Stimulated activated naive B cell treated with anti-CD40 and anti-IgM and Interleukin-4, amounts not matched to agents 10 μg/mL and 1 μg/mL and 100 μg/mL, for 72 hours (primary cell): ENCODE results near the gene CDK5RAP2.
"Not testable (repeated sequence)": the region's sequence is repeated elsewhere in the genome, so short reads cannot be mapped to it uniquely, and the experiment has no call there.

ENCODE experiments used
- ATAC-seq, 2 donors: fragments of 150-1000 bp; cut with Tn5 transposase; replicated peaks; 2 replicates each; pipeline ENCODE4 v1.10.0; 2021; ENCODE audit warnings: moderate library complexity in 1 of 2
- DNase-seq: peaks from one replicate; pipeline ENCODE4 v3.0.0; 2021
- H3K27ac Mint-ChIP-seq: one replicate; pipeline ENCODE4 v1.8.0; 2022; ENCODE audit warnings: mild to moderate bottlenecking, mixed read lengths
- H3K27me3 Mint-ChIP-seq, 2 donors: one replicate each; pipeline ENCODE4 v1.8.0; 2022; ENCODE audit warnings: mixed read lengths in 2 of 2
- H3K36me3 Mint-ChIP-seq, 2 donors: one replicate each; pipeline ENCODE4 v1.8.0; 2022; ENCODE audit warnings: mixed read lengths in 2 of 2, mild to moderate bottlenecking in 1 of 2
- H3K4me1 Mint-ChIP-seq, 2 donors: one replicate each; pipeline ENCODE4 v1.8.0; 2022; ENCODE audit warnings: mixed read lengths in 2 of 2, mild to moderate bottlenecking in 1 of 2
- H3K4me3 Mint-ChIP-seq, 2 donors: one replicate each; pipeline ENCODE4 v1.8.0; 2022; ENCODE audit warnings: mild to moderate bottlenecking in 2 of 2, mixed read lengths in 2 of 2, moderate library complexity in 1 of 2
- H3K9me3 Mint-ChIP-seq, 2 donors: one replicate each; pipeline ENCODE4 v1.8.0; 2022; ENCODE audit warnings: mixed read lengths in 2 of 2, mild to moderate bottlenecking in 1 of 2

CDK5RAP2 gene

GRCh38 chr9:120545701-120546550 is 34.0 kb downstream of the CDK5RAP2 start:
- H3K4me1 Mint-ChIP-seq: peaks cover 0 to 4% of the 10 kb centered on the region in 2 donors
- no peaks in the 10 kb centered on the region for H3K27me3 Mint-ChIP-seq
- H3K9me3 Mint-ChIP-seq: no peaks in the 10 kb centered on the region
- H3K36me3 Mint-ChIP-seq: peaks cover 30 to 52% of the 10 kb centered on the region in 2 donors
- H3K27ac Mint-ChIP-seq: no peak overlapping the region
- no peak for ATAC-seq
- DNase-seq: no peak
- no peak overlapping the region for H3K4me3 Mint-ChIP-seq

GRCh38 chr9:120544441-120544840 is 35.5 kb downstream of the CDK5RAP2 start:
- Mint-ChIP-seq H3K36me3 (peaks cover 32 to 51% of the 10 kb centered on the region in 2 donors), H3K27ac (no peak overlapping the region), H3K4me1 (peaks cover 0 to 4% of the 10 kb centered on the region in 2 donors), H3K4me3 (no peak overlapping the region), H3K27me3 (no peaks in the 10 kb centered on the region), H3K9me3 (no peaks in the 10 kb centered on the region)
- DNase-seq: no peak
- ATAC-seq: no peak

GRCh38 chr9:120542701-120543490 is 37.1 kb downstream of the CDK5RAP2 start:
- ATAC-seq: no peak

GRCh38 chr9:120541921-120542320 is 38.0 kb downstream of the CDK5RAP2 start:
- DNase-seq (no peak), ATAC-seq (no peak)
- peaks cover 0 to 4% of the 10 kb centered on the region in 2 donors for H3K4me1 Mint-ChIP-seq
- no peak overlapping the region for H3K4me3 Mint-ChIP-seq
- no peak overlapping the region for H3K27ac Mint-ChIP-seq
- no peaks in the 10 kb centered on the region for H3K27me3 Mint-ChIP-seq
- H3K9me3 Mint-ChIP-seq: no peaks in the 10 kb centered on the region
- H3K36me3 Mint-ChIP-seq: peaks cover 35 to 54% of the 10 kb centered on the region in 2 donors

More at GRCh38 chr9:120542701-120543490, 37.1 kb downstream of the CDK5RAP2 start:
- Mint-ChIP-seq H3K27ac (peak overlapping the region; percentile 5), H3K36me3 (peaks cover 31 to 52% of the 10 kb centered on the region in 2 donors), H3K4me1 (peaks cover 0 to 4% of the 10 kb centered on the region in 2 donors), H3K4me3 (no peak overlapping the region), H3K9me3 (no peaks in the 10 kb centered on the region), H3K27me3 (no peaks in the 10 kb centered on the region)
- DNase-seq: no peak

GRCh38 chr9:120539951-120540350 is 40.0 kb downstream of the CDK5RAP2 start:
- H3K27ac Mint-ChIP-seq: no peak overlapping the region
- H3K36me3 Mint-ChIP-seq: peaks cover 46 to 58% of the 10 kb centered on the region in 2 donors
- peaks cover 0 to 4% of the 10 kb centered on the region in 2 donors for H3K4me1 Mint-ChIP-seq
- no peaks in the 10 kb centered on the region for H3K27me3 Mint-ChIP-seq
- H3K4me3 Mint-ChIP-seq: no peak overlapping the region
- H3K9me3 Mint-ChIP-seq: no peaks in the 10 kb centered on the region
- DNase-seq (no peak), ATAC-seq (no peak)

- Mint-ChIP-seq H3K27me3 (no peaks in the 10 kb centered on the region), H3K4me1 (no peaks in the 10 kb centered on the region), H3K27ac (no peak overlapping the region), H3K36me3 (peaks cover 46 to 58% of the 10 kb centered on the region in 2 donors), H3K4me3 (no peak overlapping the region), H3K9me3 (no peaks in the 10 kb centered on the region)
- ATAC-seq (no peak), DNase-seq (no peak)
Observed at GRCh38 chr9:120538339-120538738, 41.6 kb downstream of the CDK5RAP2 start.

GRCh38 chr9:120536949-120537640 is 42.9 kb downstream of the CDK5RAP2 start:
- DNase-seq (no peak), ATAC-seq (no peak)
- Mint-ChIP-seq H3K4me3 (no peak overlapping the region), H3K27me3 (no peaks in the 10 kb centered on the region), H3K36me3 (peaks cover 49 to 63% of the 10 kb centered on the region in 2 donors), H3K9me3 (no peaks in the 10 kb centered on the region), H3K27ac (no peak overlapping the region), H3K4me1 (no peaks in the 10 kb centered on the region)

- H3K27ac Mint-ChIP-seq: no peak overlapping the region
- H3K36me3 Mint-ChIP-seq: peaks cover 54 to 68% of the 10 kb centered on the region in 2 donors
- DNase-seq (no peak), ATAC-seq (no peak)
- no peaks in the 10 kb centered on the region for H3K27me3 Mint-ChIP-seq
- H3K4me3 Mint-ChIP-seq: no peak overlapping the region
- no peaks in the 10 kb centered on the region for H3K4me1 Mint-ChIP-seq
- peaks cover 2% of the 10 kb centered on the region in 2 donors for H3K9me3 Mint-ChIP-seq
Observed at GRCh38 chr9:120536094-120536493, 43.9 kb downstream of the CDK5RAP2 start.

- Mint-ChIP-seq H3K36me3 (peaks cover 60 to 77% of the 10 kb centered on the region in 2 donors), H3K4me3 (no peak overlapping the region), H3K27ac (no peak overlapping the region), H3K27me3 (no peaks in the 10 kb centered on the region), H3K9me3 (peaks cover 4% of the 10 kb centered on the region in 2 donors), H3K4me1 (no peaks in the 10 kb centered on the region)
- DNase-seq (no peak), ATAC-seq (no peak)
Observed at GRCh38 chr9:120534266-120534665, 45.7 kb downstream of the CDK5RAP2 start.

GRCh38 chr9:120532891-120533290 is 47.1 kb downstream of the CDK5RAP2 start:
- peaks cover 64 to 87% of the 10 kb centered on the region in 2 donors for H3K36me3 Mint-ChIP-seq
- peak overlapping the region; percentile 20 for H3K27ac Mint-ChIP-seq
- DNase-seq (no peak), ATAC-seq (no peak)
- no peaks in the 10 kb centered on the region for H3K27me3 Mint-ChIP-seq
- H3K4me1 Mint-ChIP-seq: no peaks in the 10 kb centered on the region
- peaks cover 4% of the 10 kb centered on the region in 2 donors for H3K9me3 Mint-ChIP-seq
- no peak overlapping the region for H3K4me3 Mint-ChIP-seq

- Mint-ChIP-seq H3K36me3 (peaks cover 68 to 91% of the 10 kb centered on the region in 2 donors), H3K4me1 (no peaks in the 10 kb centered on the region), H3K27me3 (no peaks in the 10 kb centered on the region), H3K27ac (no peak overlapping the region), H3K9me3 (peaks cover 4% of the 10 kb centered on the region in 2 donors), H3K4me3 (no peak overlapping the region)
- ATAC-seq (no peak), DNase-seq (no peak)
Observed at GRCh38 chr9:120532475-120532874, 47.5 kb downstream of the CDK5RAP2 start.

- Mint-ChIP-seq H3K27ac (no peak overlapping the region), H3K4me1 (no peaks in the 10 kb centered on the region), H3K27me3 (no peaks in the 10 kb centered on the region), H3K4me3 (no peak overlapping the region), H3K9me3 (peaks cover 4% of the 10 kb centered on the region in 2 donors), H3K36me3 (peaks cover 66 to 92% of the 10 kb centered on the region in 2 donors)
- ATAC-seq (peak in 1 of 2 donors; percentile 45), DNase-seq (no peak)
Observed at GRCh38 chr9:120531683-120532300, 48.2 kb downstream of the CDK5RAP2 start.

GRCh38 chr9:120530220-120530832 is 49.6 kb downstream of the CDK5RAP2 start:
- H3K9me3 Mint-ChIP-seq, H3K4me1 Mint-ChIP-seq, H3K27ac Mint-ChIP-seq, H3K4me3 Mint-ChIP-seq, H3K27me3 Mint-ChIP-seq, ATAC-seq, DNase-seq: not testable (repeated sequence)
- peaks cover 67 to 91% of the 10 kb centered on the region in 2 donors for H3K36me3 Mint-ChIP-seq
